GM12878 (cell line): ENCODE data around the gene TKTL1. TPM values are rescaled to one million over a fixed set of nuclear protein-coding genes. Genes with fewer than 3 reads are reported as not detected.

Experiments used
- ATAC-seq: fragments of 200-7000 bp; cut with Tn5 transposase; 3 replicates; pipeline ENCODE4 v1.9.1; 2020; ENCODE audit warnings: mild to moderate bottlenecking, moderate library complexity
- BruUV-seq: library from RNA; stranded (reverse); fragments of 400-500 nt; replicated peaks from 2 replicates; lab custom pipeline; 2021; lab: Mats Ljungman, UMichigan
- CTCF ChIA-PET: fragments of 300-600 bp; sonication (Branson Sonifier 250); formaldehyde crosslinking; extraction: SDS; loops from one replicate; lab custom pipeline; 2021; ENCODE audit warnings: inconsistent platforms; lab: Yijun Ruan, JAX
- POLR2A ChIA-PET: fragments of 350-600 bp; formaldehyde crosslinking; extraction: SDS; loops from one replicate; lab custom pipeline; 2021; ENCODE audit warnings: inconsistent platforms; lab: Charles Lee
- RAD21 ChIA-PET: fragments of 300-600 bp; sonication (Branson Sonifier 250); formaldehyde crosslinking; loops from one replicate; lab custom pipeline; 2023; ENCODE audit warnings: antibody characterized with exemption; ENCODE audit not compliant: unreplicated experiment; lab: Charles Lee
- SMC1A ChIA-PET: fragments of 300-600 bp; sonication (Branson Sonifier 250); formaldehyde crosslinking; loops from one replicate; lab custom pipeline; 2023; ENCODE audit not compliant: unreplicated experiment, uncharacterized antibody; lab: Charles Lee
- DNase-seq: peaks from one replicate; pipeline ENCODE4 v3.0.0-alpha.2; 2011; ENCODE audit warnings: low read depth, low spot score
- FAIRE-seq: peaks from 3 replicates; lab custom pipeline; 2011; peaks lifted over from hg19 to GRCh38; lab: Jason Lieb, UNC
- H2AFZ ChIP-seq: 2 replicates; pipeline ENCODE4 v1.6.0; 2011; ENCODE audit warnings: low read depth, low read length, control low read depth; ENCODE audit not compliant: control insufficient read depth
- H3K27ac ChIP-seq: 2 replicates; pipeline ENCODE4 v1.5.1; 2011; ENCODE audit warnings: control low read depth; ENCODE audit not compliant: control insufficient read depth, insufficient read depth
- H3K27me3 ChIP-seq, 2 experiments: replicated peaks in 1 of 2; 2 replicates each; pipeline versions ENCODE4 v1.6.0 to v1.6.1; 2011; ENCODE audit warnings: low read length in 1 of 2; ENCODE audit not compliant: control insufficient read depth in 2 of 2, insufficient read depth in 2 of 2
- H3K36me3 ChIP-seq, 2 experiments: 2 replicates each; pipeline ENCODE4 v1.5.1; 2011; ENCODE audit warnings: low read length in 1 of 2; ENCODE audit not compliant: control insufficient read depth in 2 of 2, insufficient read depth in 2 of 2
- H3K4me1 ChIP-seq: 2 replicates; pipeline ENCODE4 v1.6.1; 2011; ENCODE audit warnings: mild to moderate bottlenecking, low read length, moderate library complexity, mixed read lengths; ENCODE audit not compliant: control insufficient read depth, insufficient read depth
- H3K4me2 ChIP-seq: 2 replicates; pipeline ENCODE4 v1.6.0; 2011; ENCODE audit warnings: control low read depth; ENCODE audit not compliant: control insufficient read depth, insufficient read depth
- H3K4me3 ChIP-seq: fragments of 200-600 bp; sonication (generic); 2 replicates; pipeline ENCODE4 v1.5.1; 2016
- H3K79me2 ChIP-seq: 2 replicates; pipeline ENCODE4 v1.6.0; 2011; ENCODE audit warnings: low read length; ENCODE audit not compliant: control insufficient read depth, insufficient read depth
- H3K9ac ChIP-seq: 2 replicates; pipeline ENCODE4 v1.8.0; 2011; ENCODE audit warnings: low read length, control low read depth, mixed read lengths; ENCODE audit not compliant: control insufficient read depth, insufficient read depth
- H3K9me3 ChIP-seq: replicated peaks from 3 replicates; pipeline ENCODE4 v1.5.1; 2011; ENCODE audit warnings: mild to moderate bottlenecking, low read length; ENCODE audit not compliant: control insufficient read depth, insufficient read depth
- H4K20me1 ChIP-seq: 2 replicates; pipeline ENCODE4 v1.6.0; 2011; ENCODE audit not compliant: control insufficient read depth, insufficient read depth
- CHD1 ChIP-seq: IDR thresholded peaks from 2 replicates; pipeline ENCODE4 v1.6.1; 2012; ENCODE audit warnings: low read depth, low read length, improper control_type of control experiment
- CHD4 ChIP-seq: fragments of 200-600 bp; sonication (generic); IDR thresholded peaks from 2 replicates; pipeline ENCODE4 v1.6.1; 2016; ENCODE audit warnings: mild to moderate bottlenecking
- CREM ChIP-seq: IDR thresholded peaks from 2 replicates; pipeline ENCODE4 v1.6.1; 2014; ENCODE audit warnings: antibody characterized with exemption, low read depth
- ELK1 ChIP-seq: IDR thresholded peaks from 2 replicates; pipeline ENCODE4 v1.6.1; 2012; ENCODE audit warnings: low read depth, low read length, improper control_type of control experiment
- FOS ChIP-seq: IDR thresholded peaks from 3 replicates; pipeline ENCODE4 v1.6.1; 2011; ENCODE audit warnings: borderline replicate concordance; ENCODE audit not compliant: insufficient read length; ENCODE audit errors: extremely low read depth
- GATAD2B ChIP-seq: fragments of 450-650 bp; conservative IDR thresholded peaks from 2 replicates; pipeline ENCODE4 v1.6.1; 2017; ENCODE audit warnings: low read depth, mild to moderate bottlenecking, moderate library complexity
- IRF4 ChIP-seq: IDR thresholded peaks from 2 replicates; pipeline ENCODE4 v1.6.1; 2011; ENCODE audit warnings: low read depth, low read length
- POLR2A ChIP-seq: IDR thresholded peaks from 2 replicates; pipeline ENCODE4 v1.6.1; 2011; ENCODE audit warnings: low read depth, mild to moderate bottlenecking, low read length
- SIN3A ChIP-seq: IDR thresholded peaks from 2 replicates; pipeline ENCODE4 v1.6.1; 2012; ENCODE audit warnings: low read depth, low read length, improper control_type of control experiment
- SUZ12 ChIP-seq: fragments of 200-600 bp; sonication (generic); IDR thresholded peaks from one replicate; pipeline ENCODE4 v1.6.1; 2018; ENCODE audit warnings: antibody characterized with exemption, mild to moderate bottlenecking; ENCODE audit not compliant: unreplicated experiment
- TCF3 ChIP-seq: IDR thresholded peaks from 2 replicates; pipeline ENCODE4 v1.6.1; 2012; ENCODE audit warnings: low read depth, mild to moderate bottlenecking, low read length, borderline replicate concordance; ENCODE audit not compliant: insufficient read depth
- USF2 ChIP-seq: IDR thresholded peaks from 2 replicates; pipeline ENCODE4 v1.6.1; 2011; ENCODE audit warnings: low read depth, low read length, improper control_type of control experiment, borderline replicate concordance
- WGBS: methylation state at CpG from one replicate; pipeline ENCODE4 v1.1.6; 2016; ENCODE audit warnings: low lambda C conversion rate; ENCODE audit not compliant: insufficient replicate concordance, insufficient coverage; ENCODE audit errors: missing lambda C conversion rate; 5-methylcytosine and 5-hydroxymethylcytosine counted together
- in situ Hi-C: fragments of 300-500 bp; cut with MboI; formaldehyde crosslinking; loops from 9 replicates; pipeline ENCODE4 v1.14.3; 2018; ENCODE audit warnings: mixed read lengths
- intact Hi-C: fragments of 100-400 bp; cut with micrococcal nuclease; formaldehyde crosslinking; loops from one replicate; pipeline ENCODE4 v1.14.2; 2022; ENCODE audit not compliant: unreplicated experiment
- polyA plus RNA-seq, 11 experiments: library from polyadenylated mRNA; depleted of rRNA in 4 of 11; unstranded in 6 of 11; stranded (reverse) in 5 of 11; fragments of >200 nt; fragmentation: Nextera tagmentation in 4 of 11; fragmentation: Illumina TruSeq in 1 of 11; extraction: Ambion mirVana in 4 of 11; extraction: Trizol in 1 of 11; gene quantifications; 1 replicate in 1 of 11; 2 replicates in 10 of 11; pipeline versions ENCODE4 v1.2.1 to v1.2.3, GENCODE V29; 2011 to 2016; ENCODE audit warnings: inconsistent platforms in 2 of 11, missing spikeins in 2 of 11, low read depth in 1 of 11
- total RNA-seq, 4 experiments: library from RNA; depleted of rRNA in 3 of 4; stranded (reverse); fragments of >200 nt in 3 of 4; fragmentation: Illumina TruSeq in 1 of 4; extraction: Trizol in 1 of 4; gene quantifications; 2 replicates each; pipeline versions ENCODE4 v1.2.1 to v1.2.3, GENCODE V29; 2013 to 2021

The TKTL1 gene
- total and polyA plus RNA-seq, 10 of the 15 experiments (the other 5 are each of a cell fraction or from before 2014, with no cell fraction given): 0.01 to 0.07 TPM; not detected in 8

GRCh38 chrX:154348114-154348531 lies 52.5 kb downstream of the TKTL1 start:
- Histone ChIP-seq H3K79me2 (no peaks in the 10 kb centered on the region), H3K9ac (no peak overlapping the region), H3K36me3 (peaks cover 0 to 29% of the 10 kb centered on the region in 2 experiments; a peak in 2 of 4 replicates), H3K9me3 (no peaks in the 10 kb centered on the region; the same call in 2 of the 3 replicates), H2AFZ (no peak overlapping the region), H3K4me1 (no peaks in the 10 kb centered on the region), H3K4me3 (no peak overlapping the region), H3K4me2 (no peak overlapping the region), H3K27me3 (no peaks in the 10 kb centered on the region), H3K27ac (no peak overlapping the region), H4K20me1 (no peaks in the 10 kb centered on the region)
- ChIA-PET CTCF (no interaction called here), SMC1A (no interaction called here), POLR2A (no interaction called here), RAD21 (no interaction called here)
- DNase-seq (no peak), ATAC-seq (no peak), FAIRE-seq (no peak)
- BruUV-seq: no TSS peak
- 79% methylated on average over 2 of the region's 7 CpGs for WGBS
- intact Hi-C loops (no loop called here), in situ Hi-C loops (no loop called here)
- no peak for TF ChIP-seq USF2
- TF ChIP-seq FOS: no peak
- TF ChIP-seq CHD1: no peak
- no peak for TF ChIP-seq SUZ12
- no peak for TF ChIP-seq SIN3A
- no peak for TF ChIP-seq TCF3
- no peak for TF ChIP-seq CREM
- TF ChIP-seq CHD4: no peak
- no peak for TF ChIP-seq IRF4
- TF ChIP-seq GATAD2B: no peak
- TF ChIP-seq POLR2A: no peak
- TF ChIP-seq ELK1: no peak
